Choroid plexus epithelial cell (primary cell): ENCODE data around the gene PIP4K2A.
"Not testable (repeated sequence)": the region's sequence is repeated elsewhere in the genome, so short reads cannot be mapped to it uniquely, and the experiment has no call there.

ENCODE experiments used
- DNase-seq: peaks from one replicate; pipeline ENCODE4 v3.0.0-alpha.2; 2010; ENCODE audit warnings: low read depth
- H3K4me3 ChIP-seq: 2 replicates; pipeline ENCODE4 v1.5.1; 2011; ENCODE audit warnings: low read depth, mild to moderate bottlenecking, control low read depth, low read length, moderate library complexity
- CTCF ChIP-seq: conservative IDR thresholded peaks from 2 replicates; pipeline ENCODE4 v1.5.1; 2011; ENCODE audit warnings: low read depth, mild to moderate bottlenecking, control low read depth, inconsistent platforms, low read length, moderate library complexity

PIP4K2A gene

GRCh38 chr10:22752272-22752889, 38.0 kb upstream of the PIP4K2A start:
- DNase-seq, result no peak
- no peak overlapping the region for H3K4me3 ChIP-seq
- TF ChIP-seq CTCF, result no peak

- TF ChIP-seq CTCF, result no peak
- peak; percentile 58 for DNase-seq
- no peak overlapping the region for H3K4me3 ChIP-seq
Observed at GRCh38 chr10:22750131-22750530, 35.8 kb upstream of the PIP4K2A start.

- DNase-seq, H3K4me3 ChIP-seq: not testable (repeated sequence)
Observed at GRCh38 chr10:22744858-22745257, 30.5 kb upstream of the PIP4K2A start.

- no peak overlapping the region for H3K4me3 ChIP-seq
- DNase-seq, result no peak
- TF ChIP-seq CTCF, result no peak
Observed at GRCh38 chr10:22742678-22743077, 28.3 kb upstream of the PIP4K2A start.

- not testable (repeated sequence) for H3K4me3 ChIP-seq, DNase-seq
Observed at GRCh38 chr10:22741631-22742030, 27.3 kb upstream of the PIP4K2A start.

- no peak overlapping the region for H3K4me3 ChIP-seq
- DNase-seq, result peak; percentile 43
- TF ChIP-seq CTCF, result peak; percentile 13
Observed at GRCh38 chr10:22740180-22740579, 25.8 kb upstream of the PIP4K2A start.

GRCh38 chr10:22737587-22737986, 23.2 kb upstream of the PIP4K2A start:
- peak; percentile 87 for DNase-seq
- TF ChIP-seq CTCF, result no peak
- no peak overlapping the region for H3K4me3 ChIP-seq

GRCh38 chr10:22736134-22736533, 21.8 kb upstream of the PIP4K2A start:
- H3K4me3 ChIP-seq, result no peak overlapping the region
- no peak for TF ChIP-seq CTCF
- no peak for DNase-seq
